K562 (cell line): ENCODE results near the gene RNF217. TPM values are rescaled to one million over a fixed set of nuclear protein-coding genes. Genes with fewer than 3 reads are reported as not detected.

Experiments used
- ARID1B ChIP-seq: fragments of 450-650 bp; IDR thresholded peaks from 2 replicates; pipeline ENCODE4 v1.6.1; 2016; ENCODE audit warnings: antibody characterized with exemption, mild to moderate bottlenecking, inconsistent platforms
- ARID3A ChIP-seq: IDR thresholded peaks from 2 replicates; pipeline ENCODE4 v1.6.1; 2012; ENCODE audit warnings: low read depth, low read length, improper control_type of control experiment, borderline replicate concordance
- CHD7 ChIP-seq: fragments of 200-600 bp; sonication (generic); IDR thresholded peaks from one replicate; pipeline ENCODE4 v1.6.1; 2012; ENCODE audit warnings: mild to moderate bottlenecking, low read depth, low read length, inconsistent platforms
- DDX20 ChIP-seq: fragments of 450-650 bp; IDR thresholded peaks from 2 replicates; pipeline ENCODE4 v1.6.1; 2016; ENCODE audit warnings: missing genetic modification characterization, low read depth, mild to moderate bottlenecking, missing compliant biosample characterization, moderate library complexity
- HDAC2 ChIP-seq: fragments of 450-650 bp; IDR thresholded peaks from 2 replicates; pipeline ENCODE4 v1.6.1; 2016; ENCODE audit warnings: mild to moderate bottlenecking
- JUND ChIP-seq, 2 experiments: IDR thresholded peaks; 2 replicates in 1 of 2; 3 replicates in 1 of 2; pipeline ENCODE4 v1.6.1; 2011; ENCODE audit warnings: borderline replicate concordance in 2 of 2, low read depth in 2 of 2, low read length in 2 of 2, improper control_type of control experiment in 1 of 2, missing biosample characterization in 1 of 2, missing genetic modification characterization in 1 of 2, missing genetic modification reagents in 1 of 2
- PATZ1 ChIP-seq: fragments of 250-450 bp; sonication (Bioruptor Pico); IDR thresholded peaks from 2 replicates; pipeline ENCODE4 v1.5.0; 2020; ENCODE audit warnings: mild to moderate bottlenecking, borderline replicate concordance
- ZBTB2 ChIP-seq: fragments of 450-650 bp; IDR thresholded peaks from 2 replicates; pipeline ENCODE4 v1.6.1; 2016; ENCODE audit warnings: antibody characterized with exemption
- polyA plus RNA-seq, 8 experiments: library from polyadenylated mRNA; depleted of rRNA in 4 of 8; stranded (reverse) in 5 of 8; unstranded in 3 of 8; fragments of >200 nt; fragmentation: Nextera tagmentation in 2 of 8; fragmentation: Illumina TruSeq in 1 of 8; extraction: Ambion mirVana in 2 of 8; extraction: Trizol in 1 of 8; gene quantifications; 2 replicates each; pipeline versions ENCODE4 v1.2.1 to v1.2.3, GENCODE V29; 2011 to 2014; ENCODE audit warnings: inconsistent platforms in 1 of 8, missing spikeins in 1 of 8
- total RNA-seq, 7 experiments: library from RNA; depleted of rRNA in 6 of 7; stranded (reverse); fragments of >200 nt in 6 of 7; fragmentation: Illumina TruSeq in 2 of 7; extraction: Trizol in 2 of 7; gene quantifications; 2 replicates each; pipeline versions ENCODE4 v1.2.1 to v1.2.3, GENCODE V29; 2011 to 2021; ENCODE audit warnings: low replicate concordance in 1 of 7

RNF217 gene
- total and polyA plus RNA-seq, 9 of the 15 experiments (the other 6 are each of a cell fraction or from before 2014, with no cell fraction given): 2.9 to 25.6 (median 12.0) TPM

GRCh38 chr6:125013938-125014660 is 51.9 kb downstream of the RNF217 start (continued):
- TF ChIP-seq DDX20 (tag) (no peak), CHD7 (no peak), JUND (IDR thresholded peaks at IDR 0.05; ENCODE audit: borderline replicate concordance, low read depth, low read length) (peak; percentile 93), JUND (tag; IDR thresholded peaks at IDR 0.05; ENCODE audit: borderline replicate concordance, low read depth, low read length) (peak; percentile 89; the same call in 2 of the 3 replicates), PATZ1 (CRISPR knock-in tag) (0 out of 2 replicates have a peak, but pooled peaks have one; percentile 60), ZBTB2 (no peak), ARID3A (no peak; the same call in 1 of the 2 replicates), ARID1B (peak; percentile 58; the same call in 1 of the 2 replicates), HDAC2 (peak; percentile 60; the same call in 1 of the 2 replicates)
